Measurements from ENCODE around the gene NPTX2.
A peak's percentile ranks its signal among the peaks of the same experiment; 100 is the strongest.

The NPTX2 gene

GRCh38 chr7:98616381-98617050 lies 569 bp upstream of the NPTX2 start:
- no peak overlapping the region for H3K4me3 ChIP-seq (ENCODE audit: low read depth, low read length)
- no peaks in the 10 kb centered on the region for H3K4me1 ChIP-seq
- no peak overlapping the region for H3K27ac ChIP-seq
- H2AFZ ChIP-seq: peak overlapping the region; percentile 79
- TF ChIP-seq, protein P1, sequence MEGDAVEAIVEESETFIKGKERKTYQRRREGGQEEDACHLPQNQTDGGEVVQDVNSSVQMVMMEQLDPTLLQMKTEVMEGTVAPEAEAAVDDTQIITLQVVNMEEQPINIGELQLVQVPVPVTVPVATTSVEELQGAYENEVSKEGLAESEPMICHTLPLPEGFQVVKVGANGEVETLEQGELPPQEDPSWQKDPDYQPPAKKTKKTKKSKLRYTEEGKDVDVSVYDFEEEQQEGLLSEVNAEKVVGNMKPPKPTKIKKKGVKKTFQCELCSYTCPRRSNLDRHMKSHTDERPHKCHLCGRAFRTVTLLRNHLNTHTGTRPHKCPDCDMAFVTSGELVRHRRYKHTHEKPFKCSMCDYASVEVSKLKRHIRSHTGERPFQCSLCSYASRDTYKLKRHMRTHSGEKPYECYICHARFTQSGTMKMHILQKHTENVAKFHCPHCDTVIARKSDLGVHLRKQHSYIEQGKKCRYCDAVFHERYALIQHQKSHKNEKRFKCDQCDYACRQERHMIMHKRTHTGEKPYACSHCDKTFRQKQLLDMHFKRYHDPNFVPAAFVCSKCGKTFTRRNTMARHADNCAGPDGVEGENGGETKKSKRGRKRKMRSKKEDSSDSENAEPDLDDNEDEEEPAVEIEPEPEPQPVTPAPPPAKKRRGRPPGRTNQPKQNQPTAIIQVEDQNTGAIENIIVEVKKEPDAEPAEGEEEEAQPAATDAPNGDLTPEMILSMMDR (IDR thresholded peaks at IDR 0.05): no peak
- H3K9ac ChIP-seq: no peak overlapping the region
- H3K9me3 ChIP-seq (ENCODE audit: control insufficient read depth, low read length): no peaks in the 10 kb centered on the region
- H3K79me2 ChIP-seq: no peaks in the 10 kb centered on the region
- peaks cover 11% of the 10 kb centered on the region for H3K27me3 ChIP-seq (ENCODE audit: control insufficient read depth, insufficient read depth, low read length)
- peak overlapping the region; percentile 54 for H3K4me2 ChIP-seq (ENCODE audit: low read length)
- H3K36me3 ChIP-seq (ENCODE audit: control insufficient read depth, insufficient read depth, low read length): no peaks in the 10 kb centered on the region

GRCh38 chr7:98617960-98618418 lies 904 bp downstream of the NPTX2 start:
- H3K4me2 ChIP-seq (ENCODE audit: low read length): no peak overlapping the region
- no peak overlapping the region for H3K4me3 ChIP-seq (ENCODE audit: low read depth, low read length)
- no peaks in the 10 kb centered on the region for H3K79me2 ChIP-seq
- no peaks in the 10 kb centered on the region for H3K36me3 ChIP-seq (ENCODE audit: control insufficient read depth, insufficient read depth, low read length)
- H3K4me1 ChIP-seq: no peaks in the 10 kb centered on the region
- H3K27me3 ChIP-seq (ENCODE audit: control insufficient read depth, insufficient read depth, low read length): peaks cover 11% of the 10 kb centered on the region
- H3K9me3 ChIP-seq (ENCODE audit: control insufficient read depth, low read length): no peaks in the 10 kb centered on the region
- TF ChIP-seq, protein P1 (IDR thresholded peaks at IDR 0.05): no peak
- H3K27ac ChIP-seq: no peak overlapping the region
- H2AFZ ChIP-seq: peak overlapping the region; percentile 67
- H3K9ac ChIP-seq: no peak overlapping the region

DNA sequence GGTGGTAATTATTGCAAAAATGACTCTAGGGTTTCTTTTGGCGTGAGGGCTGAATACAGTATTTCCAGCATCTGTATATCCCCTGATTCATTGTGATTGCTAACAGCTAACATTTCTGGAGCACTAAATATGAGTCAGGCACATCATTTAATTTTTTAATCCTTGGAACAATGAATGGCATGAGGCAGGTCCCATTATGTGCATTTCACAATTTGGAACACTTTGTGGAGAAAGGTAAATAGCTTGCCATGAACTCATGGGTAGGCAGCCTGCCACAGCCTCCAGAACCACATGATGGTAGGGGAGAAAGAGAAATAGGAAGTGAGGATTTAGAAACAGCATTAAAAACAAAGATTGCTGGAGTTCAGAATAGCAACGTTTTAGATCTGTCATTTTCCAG lies 1.7 kb downstream of the NPTX2 start:
- H3K36me3 ChIP-seq (ENCODE audit: control insufficient read depth, insufficient read depth, low read length): no peaks in the 10 kb centered on the region
- H2AFZ ChIP-seq: no peak overlapping the region
- H3K27ac ChIP-seq: no peak overlapping the region
- H3K79me2 ChIP-seq: no peaks in the 10 kb centered on the region
- no peak overlapping the region for H3K4me2 ChIP-seq (ENCODE audit: low read length)
- H3K9me3 ChIP-seq (ENCODE audit: control insufficient read depth, low read length): no peaks in the 10 kb centered on the region
- TF ChIP-seq, protein P1 (IDR thresholded peaks at IDR 0.05): no peak
- H3K9ac ChIP-seq: no peak overlapping the region
- H3K27me3 ChIP-seq (ENCODE audit: control insufficient read depth, insufficient read depth, low read length): peaks cover 11% of the 10 kb centered on the region
- no peak overlapping the region for H3K4me3 ChIP-seq (ENCODE audit: low read depth, low read length)
- H3K4me1 ChIP-seq: no peaks in the 10 kb centered on the region

- no peaks in the 10 kb centered on the region for H3K9me3 ChIP-seq (ENCODE audit: control insufficient read depth, low read length)
- H3K27ac ChIP-seq: no peak overlapping the region
- no peaks in the 10 kb centered on the region for H3K4me1 ChIP-seq
- H3K9ac ChIP-seq: no peak overlapping the region
- H2AFZ ChIP-seq: no peak overlapping the region
- no peaks in the 10 kb centered on the region for H3K79me2 ChIP-seq
- TF ChIP-seq, protein P1 (IDR thresholded peaks at IDR 0.05): no peak
- H3K36me3 ChIP-seq (ENCODE audit: control insufficient read depth, insufficient read depth, low read length): no peaks in the 10 kb centered on the region
- peaks cover 11% of the 10 kb centered on the region for H3K27me3 ChIP-seq (ENCODE audit: control insufficient read depth, insufficient read depth, low read length)
- H3K4me2 ChIP-seq (ENCODE audit: low read length): peak overlapping the region; percentile 13
- no peak overlapping the region for H3K4me3 ChIP-seq (ENCODE audit: low read depth, low read length)
Measured at GRCh38 chr7:98619450-98620321, 2.6 kb downstream of the NPTX2 start.
